ENCODE results near the gene ZNF358. TPM values are rescaled to one million over a fixed set of nuclear protein-coding genes. Genes with fewer than 3 reads are reported as not detected.
A peak's percentile ranks its signal among the peaks of the same experiment; 100 is the strongest.

ZNF358 gene
- total and polyA plus RNA-seq, 2 donors (not counting 3 experiments of a cell fraction or from before 2014, with no cell fraction given), result 51.2 to 83.2 TPM

GRCh38 chr19:7471696-7472615, 43.9 kb upstream of the ZNF358 start:
- intact Hi-C loops (cut with micrococcal nuclease) (no loop called here), dilution Hi-C loops (cut with MboI; ENCODE audit: extremely low pct_ligation_motif_present, low sequenced_read_pairs) (no loop called here)
- FAIRE-seq, result no peak
- Histone ChIP-seq H3K4me3 (replicated peaks in 1 of 3; ENCODE audit: insufficient read depth in 1 of 3, low read depth in 1 of 3, low read length in 3 of 3) (no peak overlapping the region), H3K27me3 (ENCODE audit: control insufficient read depth in 2 of 2, insufficient read depth in 2 of 2, low read length in 2 of 2) (no peaks in the 10 kb centered on the region), H3K9me3 (replicated peaks; ENCODE audit: control insufficient read depth, insufficient read depth, low read length) (no peaks in the 10 kb centered on the region), H3K36me3 (ENCODE audit: control insufficient read depth in 2 of 2, extremely low read depth in 1 of 2, insufficient read depth in 2 of 2, low read length in 2 of 2) (peaks cover 2 to 11% of the 10 kb centered on the region in 2 experiments), H3K27ac (ENCODE audit: insufficient read depth, low read depth, low read length) (no peak overlapping the region), H2AFZ (ENCODE audit: low read depth, low read length) (no peak overlapping the region), H3K9me1 (replicated peaks; ENCODE audit: control insufficient read depth, extremely low read depth, insufficient read depth, low read length) (no peaks in the 10 kb centered on the region), H3K79me2 (ENCODE audit: control insufficient read depth, insufficient read depth, low read length) (no peaks in the 10 kb centered on the region), H4K20me1 (replicated peaks; ENCODE audit: control insufficient read depth, extremely low read depth, insufficient read depth, low read length) (no peaks in the 10 kb centered on the region), H3K4me1 (ENCODE audit: control insufficient read depth, extremely low read depth, insufficient read depth, low read length) (no peaks in the 10 kb centered on the region), H3K4me2 (ENCODE audit: insufficient read depth, low read length) (no peak overlapping the region), H3K9ac (replicated peaks; ENCODE audit: extremely low read depth, insufficient read depth, low read length) (no peak overlapping the region)
- ChIA-PET POLR2A (no interaction called here), CTCF (interaction anchor here (0.6 kb wide), 1 partner anchor 21 kb away, joined by 4 read pairs; no protein-coding TSS in a partner anchor)
- TF ChIP-seq POLR2AphosphoS5 (IDR thresholded peaks at IDR 0.05; ENCODE audit: insufficient read depth, low read depth, low read length), result no peak
- TF ChIP-seq EZH2 (IDR thresholded peaks at IDR 0.05; ENCODE audit: borderline replicate concordance, low read depth, low read length, severe bottlenecking), result no peak
- no peak for TF ChIP-seq GATA2 (IDR thresholded peaks at IDR 0.05; ENCODE audit: insufficient read depth, insufficient read length, low read depth, low read length)
- TF ChIP-seq MAX (IDR thresholded peaks at IDR 0.05; ENCODE audit: insufficient read depth, insufficient read length), result no peak
- no peak for TF ChIP-seq CTCF (IDR thresholded peaks at IDR 0.05; ENCODE audit: extremely low read depth in 1 of 2, insufficient read depth in 1 of 2, low read depth in 1 of 2, low read length in 2 of 2)
- no peak for DNase-seq (ENCODE audit: low read depth, low spot score)
- TSS peak; percentile 71 for BruUV-seq (replicated peaks)
